HG03342 (cell line): ENCODE data around the gene PLEKHO2.

Experiments
- ATAC-seq: cut with Tn5 transposase; IDR thresholded peaks from one replicate; pipeline ENCODE4 v1.9.1; 2021; ENCODE audit warnings: mild to moderate bottlenecking, moderate library complexity; ENCODE audit not compliant: unreplicated experiment

Gene PLEKHO2

GRCh38 chr15:64911311-64912186, 69.8 kb downstream of the PLEKHO2 start, which contains the start of gene ANKDD1A:
ANKDD1A (plus strand) TSS chr15:64911902; CDS start chr15:64911931, 29 bp downstream.
- no peak for ATAC-seq

DNA sequence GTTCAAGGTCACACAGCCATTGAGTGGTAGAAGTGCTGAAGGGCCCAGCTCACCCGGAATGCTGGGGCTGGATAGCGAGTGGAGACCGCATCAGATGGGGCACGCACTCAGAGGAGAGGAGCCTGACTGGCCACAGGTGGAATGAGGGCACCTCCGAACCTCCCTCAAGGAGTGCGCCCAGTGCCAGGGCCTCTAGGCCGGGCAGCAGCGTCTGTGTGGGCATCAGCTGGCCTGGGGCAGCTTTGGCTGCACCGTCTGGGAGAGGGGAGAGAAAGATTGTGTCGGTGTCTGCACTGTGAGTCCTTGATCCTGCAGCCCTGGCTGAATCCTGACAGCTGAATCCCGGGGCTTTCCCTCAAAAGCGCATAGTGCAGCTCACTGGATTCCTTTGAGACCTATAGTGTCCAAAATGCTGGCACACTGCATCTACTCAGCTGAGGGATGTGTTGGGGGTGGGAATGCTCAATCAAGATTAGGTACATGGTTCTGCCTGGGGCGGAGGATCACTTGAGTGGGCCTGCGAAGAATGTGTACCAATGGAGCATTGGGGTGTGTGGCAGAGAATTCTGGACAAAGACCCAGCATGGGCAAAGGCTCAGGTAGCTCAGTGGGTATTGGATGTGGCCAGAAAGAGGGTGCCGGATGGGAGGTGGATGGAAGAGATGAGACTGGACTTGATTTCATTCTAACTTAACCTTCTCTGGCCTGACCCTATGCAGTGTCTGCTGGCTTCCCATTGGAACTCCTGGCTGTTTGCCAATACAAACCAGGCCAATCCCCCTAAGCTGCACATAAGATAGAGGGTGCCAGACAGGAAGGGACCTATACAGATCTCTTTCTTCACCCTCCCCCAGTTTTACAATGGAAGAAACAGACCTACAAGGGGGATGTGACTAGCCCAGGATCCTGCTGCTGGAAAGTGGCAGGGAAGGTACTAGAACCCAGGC, 70.9 kb downstream of the PLEKHO2 start:
- ATAC-seq, result no peak

GRCh38 chr15:64915518-64916227, 74.0 kb downstream of the PLEKHO2 start:
- no peak for ATAC-seq

GRCh38 chr15:64916365-64916764, 74.7 kb downstream of the PLEKHO2 start:
- ATAC-seq, result no peak

- ATAC-seq, result no peak
These were observed 75.5 kb downstream of the PLEKHO2 start for GRCh38 chr15:64917211-64917610.
